H1 (cell line): ENCODE results near the gene DPYD. TPM values are rescaled to one million over a fixed set of nuclear protein-coding genes. Genes with fewer than 3 reads are reported as not detected.

Experiments
- HDAC2 ChIP-seq, 2 experiments: fragments of 300-600 bp in 1 of 2; sonication (generic) in 1 of 2; IDR thresholded peaks; 2 replicates each; pipeline ENCODE4 v1.6.1; 2011 to 2012; ENCODE audit warnings: low read depth in 2 of 2, low read length in 2 of 2, mild to moderate bottlenecking in 2 of 2, moderate library complexity in 2 of 2, borderline replicate concordance in 1 of 2, inconsistent platforms in 1 of 2
- RBBP5 ChIP-seq: IDR thresholded peaks from 2 replicates; pipeline ENCODE4 v1.7.1; 2012; ENCODE audit warnings: low read depth, mild to moderate bottlenecking, inconsistent platforms, low read length, moderate library complexity, borderline replicate concordance
- SP1 ChIP-seq: IDR thresholded peaks from 2 replicates; pipeline ENCODE4 v1.6.1; 2011; ENCODE audit warnings: low read depth, low read length
- YY1 ChIP-seq: IDR thresholded peaks from 2 replicates; pipeline ENCODE4 v1.6.1; 2011; ENCODE audit warnings: low read depth, mild to moderate bottlenecking, low read length
- polyA plus RNA-seq, 7 experiments: library from polyadenylated mRNA; depleted of rRNA in 3 of 7; stranded (reverse) in 5 of 7; unstranded in 2 of 7; fragments of >200 nt in 5 of 7; fragments of 200-250 nt in 2 of 7; gene quantifications; 1 replicate in 5 of 7; 2 replicates in 1 of 7; 4 replicates in 1 of 7; pipeline versions ENCODE4 v1.2.1 to v1.2.3, GENCODE V29; 2011 to 2013; ENCODE audit warnings: missing spikeins in 2 of 7, mixed read lengths in 2 of 7
- total RNA-seq: library from RNA; stranded (reverse); fragmentation: NEBNext Ultra II Directional; extraction: Animal tissue kit (Norgen Biotek cat#: 25700); gene quantifications from 2 replicates; pipeline ENCODE4 v1.2.1, GENCODE V29; 2021

The DPYD gene
- total and polyA plus RNA-seq, 2 of the 8 experiments (the other 6 are each of a cell fraction or from before 2014, with no cell fraction given), result 0.29 to 0.73 TPM

- TF ChIP-seq YY1, result no peak
- no peak for TF ChIP-seq HDAC2 (IDR thresholded peaks at IDR 0.05; ENCODE audit: borderline replicate concordance in 1 of 2, low read depth in 2 of 2, low read length in 2 of 2)
- no peak for TF ChIP-seq RBBP5
- TF ChIP-seq SP1, result no peak
- TF ChIP-seq, all 59 proteins: peak for 0
These were observed 828.0 kb downstream of the DPYD start (continued) for GRCh38 chr1:97092824-97093223.
